ENCODE results near the gene CHCHD3. TPM values are rescaled to one million over a fixed set of nuclear protein-coding genes. Genes with fewer than 3 reads are reported as not detected.

Gene CHCHD3
- total and polyA plus RNA-seq, 9 of the 15 experiments (the other 6 are each of a cell fraction or from before 2014, with no cell fraction given), result 66.2 to 279 (median 204) TPM

DNA sequence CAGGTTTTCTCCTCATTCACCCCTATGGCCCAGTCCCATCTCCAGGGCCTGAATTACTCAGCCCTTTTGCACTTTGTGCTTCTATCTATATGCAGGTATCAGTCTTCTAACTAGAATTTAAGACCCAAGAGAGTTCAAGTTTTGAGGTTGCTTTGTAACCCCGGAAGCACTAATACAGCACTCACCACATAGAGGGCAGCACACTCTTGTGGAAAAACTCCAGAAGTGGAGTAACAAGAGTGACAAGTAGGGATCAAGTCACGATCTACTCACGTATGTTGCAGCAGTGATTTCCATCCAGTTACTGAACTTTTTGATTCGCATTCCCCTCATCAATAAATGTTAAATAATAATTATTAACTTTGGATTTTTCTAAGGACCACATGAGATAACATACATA lies 151.0 kb downstream of the CHCHD3 start:
- in situ Hi-C loops (cut with MboI) (no loop called here), intact Hi-C loops (cut with micrococcal nuclease) (loop anchor here (10.0 kb wide), 2 partner anchors 274 to 504 kb away; no protein-coding TSS in a partner anchor)
- BruUV-seq (replicated peaks), result no TSS peak
- no peaks in the 10 kb centered on the region for H3K27me3 ChIP-seq (ENCODE audit: control insufficient read depth in 2 of 2, insufficient read depth in 2 of 2, low read length in 2 of 2)
- peaks cover 5% of the 10 kb centered on the region; the same call in 1 of the 3 replicates for H3K79me2 ChIP-seq (ENCODE audit: control insufficient read depth, insufficient read depth, low read length)
- no peak overlapping the region for H3K9ac ChIP-seq (ENCODE audit: insufficient read depth in 1 of 2, low read depth in 2 of 2, low read length in 2 of 2)
- H3K4me3 ChIP-seq, result no peak overlapping the region
- no peak overlapping the region for H2AFZ ChIP-seq (ENCODE audit: low read depth, low read length)
- FAIRE-seq, result peak; percentile 46
- H3K4me1 ChIP-seq (replicated peaks in 1 of 2; ENCODE audit: control insufficient read depth in 2 of 2, insufficient read depth in 2 of 2, low read length in 2 of 2), result no peaks in the 10 kb centered on the region
- H3K9me1 ChIP-seq (ENCODE audit: control insufficient read depth, insufficient read depth, low read length), result no peaks in the 10 kb centered on the region
- H3K36me3 ChIP-seq (ENCODE audit: control insufficient read depth, insufficient read depth, low read length), result no peaks in the 10 kb centered on the region; the same call in 2 of the 3 replicates
- no peak overlapping the region for H3K4me2 ChIP-seq (ENCODE audit: insufficient read depth, low read length)
- 57% methylated on average over 4 of the region's 4 CpGs for WGBS (ENCODE audit: insufficient coverage, low coverage, missing lambda C conversion rate)
- peak; percentile 36 to 44 (median 37) for DNase-seq (ENCODE audit: extremely low read depth in 1 of 4, low spot score in 3 of 4)
- H3K9me3 ChIP-seq (replicated peaks; ENCODE audit: control insufficient read depth, insufficient read depth, low read depth, low read length), result no peaks in the 10 kb centered on the region
- POLR2A ChIA-PET, result no interaction called here
- peaks cover 12% of the 10 kb centered on the region; the same call in 1 of the 2 replicates for H4K20me1 ChIP-seq (replicated peaks; ENCODE audit: control insufficient read depth, insufficient read depth, low read length)
- CTCF ChIA-PET (ENCODE audit: low intra/inter-chr PET ratio), result interaction anchor here (0.5 to 1.7 kb wide), 3 partner anchors 299 to 609 kb away, joined by 3 to 8 read pairs (median 3); no protein-coding TSS in a partner anchor
- ATAC-seq, result peak; percentile 81
- no peak overlapping the region for H3K27ac ChIP-seq (ENCODE audit: extremely low read depth, low read depth, low read length)
- TF ChIP-seq, protein P1, sequence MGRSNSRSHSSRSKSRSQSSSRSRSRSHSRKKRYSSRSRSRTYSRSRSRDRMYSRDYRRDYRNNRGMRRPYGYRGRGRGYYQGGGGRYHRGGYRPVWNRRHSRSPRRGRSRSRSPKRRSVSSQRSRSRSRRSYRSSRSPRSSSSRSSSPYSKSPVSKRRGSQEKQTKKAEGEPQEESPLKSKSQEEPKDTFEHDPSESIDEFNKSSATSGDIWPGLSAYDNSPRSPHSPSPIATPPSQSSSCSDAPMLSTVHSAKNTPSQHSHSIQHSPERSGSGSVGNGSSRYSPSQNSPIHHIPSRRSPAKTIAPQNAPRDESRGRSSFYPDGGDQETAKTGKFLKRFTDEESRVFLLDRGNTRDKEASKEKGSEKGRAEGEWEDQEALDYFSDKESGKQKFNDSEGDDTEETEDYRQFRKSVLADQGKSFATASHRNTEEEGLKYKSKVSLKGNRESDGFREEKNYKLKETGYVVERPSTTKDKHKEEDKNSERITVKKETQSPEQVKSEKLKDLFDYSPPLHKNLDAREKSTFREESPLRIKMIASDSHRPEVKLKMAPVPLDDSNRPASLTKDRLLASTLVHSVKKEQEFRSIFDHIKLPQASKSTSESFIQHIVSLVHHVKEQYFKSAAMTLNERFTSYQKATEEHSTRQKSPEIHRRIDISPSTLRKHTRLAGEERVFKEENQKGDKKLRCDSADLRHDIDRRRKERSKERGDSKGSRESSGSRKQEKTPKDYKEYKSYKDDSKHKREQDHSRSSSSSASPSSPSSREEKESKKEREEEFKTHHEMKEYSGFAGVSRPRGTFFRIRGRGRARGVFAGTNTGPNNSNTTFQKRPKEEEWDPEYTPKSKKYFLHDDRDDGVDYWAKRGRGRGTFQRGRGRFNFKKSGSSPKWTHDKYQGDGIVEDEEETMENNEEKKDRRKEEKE (IDR thresholded peaks at IDR 0.05; ENCODE audit: borderline replicate concordance in 1 of 2, control insufficient read depth in 1 of 2, low read depth in 2 of 2, low read length in 1 of 2), result no peak
- TF ChIP-seq MBD1 (CRISPR knock-in tag; IDR thresholded peaks at IDR 0.05), result 0 out of 2 replicates have a peak, but pooled peaks have one; percentile 13
- TF ChIP-seq ELF1 (tag; IDR thresholded peaks at IDR 0.05), result no peak
- TF ChIP-seq KAT2B (IDR thresholded peaks at IDR 0.05; ENCODE audit: low read depth, low read length), result no peak
- TF ChIP-seq, protein P2, sequence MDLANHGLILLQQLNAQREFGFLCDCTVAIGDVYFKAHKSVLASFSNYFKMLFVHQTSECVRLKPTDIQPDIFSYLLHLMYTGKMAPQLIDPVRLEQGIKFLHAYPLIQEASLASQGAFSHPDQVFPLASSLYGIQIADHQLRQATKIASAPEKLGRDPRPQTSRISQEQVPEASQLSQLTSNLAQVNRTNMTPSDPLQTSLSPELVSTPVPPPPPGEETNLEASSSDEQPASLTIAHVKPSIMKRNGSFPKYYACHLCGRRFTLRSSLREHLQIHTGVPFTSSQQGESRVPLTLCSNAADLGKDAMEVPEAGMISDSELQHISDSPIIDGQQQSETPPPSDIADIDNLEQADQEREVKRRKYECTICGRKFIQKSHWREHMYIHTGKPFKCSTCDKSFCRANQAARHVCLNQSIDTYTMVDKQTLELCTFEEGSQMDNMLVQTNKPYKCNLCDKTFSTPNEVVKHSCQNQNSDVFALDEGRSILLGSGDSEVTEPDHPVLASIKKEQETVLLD (IDR thresholded peaks at IDR 0.05), result no peak
- TF ChIP-seq RAD21 (CRISPR knock-in tag; conservative IDR thresholded peaks at IDR 0.05 in 1 of 2, IDR thresholded peaks at IDR 0.05 in 1 of 2), result peak in 1 of 2 experiments; percentile 62; a peak in 3 of 4 replicates
- no peak for TF ChIP-seq CHAMP1 (IDR thresholded peaks at IDR 0.05)
- TF ChIP-seq, protein P3, sequence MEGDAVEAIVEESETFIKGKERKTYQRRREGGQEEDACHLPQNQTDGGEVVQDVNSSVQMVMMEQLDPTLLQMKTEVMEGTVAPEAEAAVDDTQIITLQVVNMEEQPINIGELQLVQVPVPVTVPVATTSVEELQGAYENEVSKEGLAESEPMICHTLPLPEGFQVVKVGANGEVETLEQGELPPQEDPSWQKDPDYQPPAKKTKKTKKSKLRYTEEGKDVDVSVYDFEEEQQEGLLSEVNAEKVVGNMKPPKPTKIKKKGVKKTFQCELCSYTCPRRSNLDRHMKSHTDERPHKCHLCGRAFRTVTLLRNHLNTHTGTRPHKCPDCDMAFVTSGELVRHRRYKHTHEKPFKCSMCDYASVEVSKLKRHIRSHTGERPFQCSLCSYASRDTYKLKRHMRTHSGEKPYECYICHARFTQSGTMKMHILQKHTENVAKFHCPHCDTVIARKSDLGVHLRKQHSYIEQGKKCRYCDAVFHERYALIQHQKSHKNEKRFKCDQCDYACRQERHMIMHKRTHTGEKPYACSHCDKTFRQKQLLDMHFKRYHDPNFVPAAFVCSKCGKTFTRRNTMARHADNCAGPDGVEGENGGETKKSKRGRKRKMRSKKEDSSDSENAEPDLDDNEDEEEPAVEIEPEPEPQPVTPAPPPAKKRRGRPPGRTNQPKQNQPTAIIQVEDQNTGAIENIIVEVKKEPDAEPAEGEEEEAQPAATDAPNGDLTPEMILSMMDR (IDR thresholded peaks at IDR 0.05 in 2 of 3, conservative IDR thresholded peaks at IDR 0.05 in 1 of 3; ENCODE audit: insufficient read depth in 2 of 3, low read depth in 1 of 3, low read length in 3 of 3), result peak; percentile 56 to 67 (median 57)
- no peak for TF ChIP-seq ZNF586 (CRISPR knock-in tag; conservative IDR thresholded peaks at IDR 0.05)

Measured in K562 (cell line).